Measurements from ENCODE around the gene THRAP3.
"Not testable (repeated sequence)": the region's sequence is repeated elsewhere in the genome, so short reads cannot be mapped to it uniquely, and the experiment has no call there.

THRAP3 gene

GRCh38 chr1:36207339-36207738 lies 16.9 kb upstream of the THRAP3 start:
- DNase-seq (ENCODE audit: low read depth), result no peak

- DNase-seq (ENCODE audit: low read depth), result no peak
These were observed 15.1 kb upstream of the THRAP3 start for GRCh38 chr1:36208978-36209703.

GRCh38 chr1:36211307-36211706 lies 12.9 kb upstream of the THRAP3 start:
- DNase-seq (ENCODE audit: low read depth), result no peak

- DNase-seq (ENCODE audit: low read depth), result no peak
These were observed 12.4 kb upstream of the THRAP3 start for GRCh38 chr1:36211841-36212240.

GRCh38 chr1:36212782-36213181 lies 11.5 kb upstream of the THRAP3 start:
- DNase-seq (ENCODE audit: low read depth), result no peak

- DNase-seq (ENCODE audit: low read depth), result no peak
These were observed 6.6 kb upstream of the THRAP3 start for GRCh38 chr1:36217670-36218069.

GRCh38 chr1:36221901-36222300 lies 2.3 kb upstream of the THRAP3 start:
- DNase-seq (ENCODE audit: low read depth), result not testable (repeated sequence)

- no peak for DNase-seq (ENCODE audit: low read depth)
These were observed 1.5 kb upstream of the THRAP3 start for GRCh38 chr1:36222481-36223380.

GRCh38 chr1:36223381-36223995 lies 755 bp upstream of the THRAP3 start:
- DNase-seq (ENCODE audit: low read depth), result peak; percentile 8

GRCh38 chr1:36224537-36225282 lies 467 bp downstream of the THRAP3 start:
- DNase-seq (ENCODE audit: low read depth), result no peak

GRCh38 chr1:36225283-36225899 lies 1.1 kb downstream of the THRAP3 start:
- no peak for DNase-seq (ENCODE audit: low read depth)

- not testable (repeated sequence) for DNase-seq (ENCODE audit: low read depth)
These were observed 6.0 kb downstream of the THRAP3 start for GRCh38 chr1:36230279-36230678.

- DNase-seq (ENCODE audit: low read depth), result no peak
These were observed 6.9 kb downstream of the THRAP3 start for GRCh38 chr1:36231191-36231590.

- no peak for DNase-seq (ENCODE audit: low read depth)
These were observed 8.2 kb downstream of the THRAP3 start for GRCh38 chr1:36232212-36233095.

- DNase-seq (ENCODE audit: low read depth), result no peak
These were observed 12.1 kb downstream of the THRAP3 start for GRCh38 chr1:36236302-36236701.

- DNase-seq (ENCODE audit: low read depth), result no peak
These were observed 14.2 kb downstream of the THRAP3 start for GRCh38 chr1:36238433-36238832.

- no peak for DNase-seq (ENCODE audit: low read depth)
These were observed 15.8 kb downstream of the THRAP3 start for GRCh38 chr1:36239941-36240637.

GRCh38 chr1:36247538-36247937 lies 23.3 kb downstream of the THRAP3 start:
- no peak for DNase-seq (ENCODE audit: low read depth)

GRCh38 chr1:36248250-36248894 lies 24.1 kb downstream of the THRAP3 start:
- no peak for DNase-seq (ENCODE audit: low read depth)
